Hematopoietic multipotent progenitor cell treated with erythropoietin and hydrocortisone succinate and interleukin-3 and kit ligand, for 4 days (in vitro differentiated cells): ENCODE measurements around the gene SORD.
"Not testable (repeated sequence)": the region's sequence is repeated elsewhere in the genome, so short reads cannot be mapped to it uniquely, and the experiment has no call there.

Experiments
- DNase-seq: peaks from one replicate; pipeline ENCODE4 v3.0.0-alpha.2; 2015

Gene SORD

GRCh38 chr15:45100884-45101625 lies 78.1 kb downstream of the SORD start:
- DNase-seq, result no peak

GRCh38 chr15:45101749-45102148 lies 78.8 kb downstream of the SORD start:
- DNase-seq, result no peak

- DNase-seq, result no peak
These were observed 79.2 kb downstream of the SORD start for GRCh38 chr15:45102226-45102625.

GRCh38 chr15:45104170-45104569 lies 81.2 kb downstream of the SORD start:
- not testable (repeated sequence) for DNase-seq

- no peak for DNase-seq
These were observed 82.6 kb downstream of the SORD start for GRCh38 chr15:45105586-45105985.

- DNase-seq, result no peak
These were observed 83.2 kb downstream of the SORD start for GRCh38 chr15:45106002-45106790.

- no peak for DNase-seq
These were observed 85.1 kb downstream of the SORD start for GRCh38 chr15:45107941-45108630.

- DNase-seq, result no peak
These were observed 87.3 kb downstream of the SORD start for GRCh38 chr15:45110256-45110820.

- no peak for DNase-seq
These were observed 88.6 kb downstream of the SORD start for GRCh38 chr15:45111390-45112142.

- DNase-seq, result no peak
These were observed 89.2 kb downstream of the SORD start for GRCh38 chr15:45112143-45112590.

- DNase-seq, result peak; percentile 36
These were observed 89.8 kb downstream of the SORD start for GRCh38 chr15:45112591-45113379.

- no peak for DNase-seq
These were observed 90.5 kb downstream of the SORD start for GRCh38 chr15:45113380-45113990.

- DNase-seq, result peak; percentile 46
These were observed 91.2 kb downstream of the SORD start, which contains the start of the genes DUOX2 and DUOXA2 for GRCh38 chr15:45114076-45114750. DUOX2 (minus strand) TSS chr15:45114172; CDS start chr15:45113411, 761 bp downstream. DUOXA2 (plus strand) TSS chr15:45114326; CDS start chr15:45114606, 280 bp downstream.

- DNase-seq, result no peak
These were observed 91.7 kb downstream of the SORD start for GRCh38 chr15:45114751-45115085.

- no peak for DNase-seq
These were observed 92.4 kb downstream of the SORD start for GRCh38 chr15:45115312-45115820.

GRCh38 chr15:45116006-45116481 lies 93.0 kb downstream of the SORD start:
- DNase-seq, result no peak

GRCh38 chr15:45116482-45117307 lies 93.7 kb downstream of the SORD start:
- peak; percentile 30 for DNase-seq

GRCh38 chr15:45117308-45118130 lies 94.5 kb downstream of the SORD start:
- DNase-seq, result no peak
